K562 (cell line): ENCODE measurements around the gene ZNF428. TPM values are rescaled to one million over a fixed set of nuclear protein-coding genes. Genes with fewer than 3 reads are reported as not detected.
A peak's percentile ranks its signal among the peaks of the same experiment; 100 is the strongest.

ENCODE experiments used
- CREB1 ChIP-seq, 2 experiments: sonication (generic) in 1 of 2; formaldehyde crosslinking in 1 of 2; IDR thresholded peaks; 2 replicates each; pipeline versions ENCODE4 v1.6.1 to v1.8.0; 2012 to 2022; ENCODE audit warnings: inconsistent platforms in 1 of 2, mild to moderate bottlenecking in 1 of 2, missing genetic modification reagents in 1 of 2, moderate library complexity in 1 of 2
- FOS ChIP-seq: IDR thresholded peaks from 3 replicates; pipeline ENCODE4 v1.6.1; 2011; ENCODE audit not compliant: insufficient read length; ENCODE audit errors: extremely low read depth
- HDGF ChIP-seq: fragments of 450-650 bp; IDR thresholded peaks from 2 replicates; pipeline ENCODE4 v1.6.1; 2016
- MAZ ChIP-seq, 2 experiments: fragments of 450-650 bp in 1 of 2; sonication (generic) in 1 of 2; formaldehyde crosslinking; IDR thresholded peaks in 1 of 2; conservative IDR thresholded peaks in 1 of 2; 2 replicates each; pipeline versions ENCODE4 v1.4.0 to v1.5.0; 2020; ENCODE audit warnings: mild to moderate bottlenecking in 1 of 2, missing genetic modification reagents in 1 of 2
- MYC ChIP-seq, 2 experiments: fragments of 250-450 bp in 1 of 2; sonication (Bioruptor Pico) in 1 of 2; IDR thresholded peaks; 2 replicates each; pipeline versions ENCODE4 v1.5.1 to v1.6.1; 2012 to 2021; ENCODE audit warnings: low read depth in 2 of 2, borderline replicate concordance in 1 of 2, improper control_type of control experiment in 1 of 2, low read length in 1 of 2, mild to moderate bottlenecking in 1 of 2, moderate library complexity in 1 of 2
- TBP ChIP-seq: optimal IDR thresholded peaks from 2 replicates; pipeline ENCODE3; 2011; ENCODE audit warnings: low read depth, low read length, improper control_type of control experiment
- YY1 ChIP-seq, 3 experiments: IDR thresholded peaks; 2 replicates each; pipeline ENCODE4 v1.6.1; 2011; ENCODE audit warnings: low read length in 2 of 3, mild to moderate bottlenecking in 2 of 3, moderate library complexity in 2 of 3, borderline replicate concordance in 1 of 3, control low read depth in 1 of 3, low read depth in 1 of 3; ENCODE audit not compliant: insufficient read depth in 3 of 3, insufficient replicate concordance in 2 of 3, control insufficient read depth in 1 of 3, insufficient read length in 1 of 3; ENCODE audit errors: extremely low read depth in 1 of 3
- ZEB2 ChIP-seq: fragments of 450-650 bp; IDR thresholded peaks from 2 replicates; pipeline ENCODE4 v1.6.1; 2016
- ZFX ChIP-seq: sonication (generic); formaldehyde crosslinking; IDR thresholded peaks from 2 replicates; pipeline ENCODE4 v1.8.0; 2022; ENCODE audit warnings: mild to moderate bottlenecking, missing genetic modification reagents, moderate library complexity
- polyA plus RNA-seq, 8 experiments: library from polyadenylated mRNA; depleted of rRNA in 4 of 8; stranded (reverse) in 5 of 8; unstranded in 3 of 8; fragments of >200 nt; fragmentation: Nextera tagmentation in 2 of 8; fragmentation: Illumina TruSeq in 1 of 8; extraction: Ambion mirVana in 2 of 8; extraction: Trizol in 1 of 8; gene quantifications; 2 replicates each; pipeline versions ENCODE4 v1.2.1 to v1.2.3, GENCODE V29; 2011 to 2014; ENCODE audit warnings: inconsistent platforms in 1 of 8, missing spikeins in 1 of 8
- total RNA-seq, 7 experiments: library from RNA; depleted of rRNA in 6 of 7; stranded (reverse); fragments of >200 nt in 6 of 7; fragmentation: Illumina TruSeq in 2 of 7; extraction: Trizol in 2 of 7; gene quantifications; 2 replicates each; pipeline versions ENCODE4 v1.2.1 to v1.2.3, GENCODE V29; 2011 to 2021; ENCODE audit warnings: low replicate concordance in 1 of 7
- TF ChIP-seq, protein P1 (sequence below): fragments of 200-400 bp; formaldehyde crosslinking; IDR thresholded peaks from 2 replicates; pipeline ENCODE4 v1.6.1; 2017; ENCODE audit warnings: mild to moderate bottlenecking, low read depth, low read length, moderate library complexity
- TF ChIP-seq, protein P2 (sequence below), 2 experiments: fragments of 450-650 bp; conservative IDR thresholded peaks; 2 replicates each; pipeline ENCODE4 v1.6.1; 2017; ENCODE audit warnings: mild to moderate bottlenecking in 2 of 2, moderate library complexity in 2 of 2
- TF ChIP-seq, protein P3 (sequence below): fragments of 250-450 bp; sonication (Bioruptor Pico); IDR thresholded peaks from 2 replicates; pipeline ENCODE4 v1.8.0; 2022; ENCODE audit warnings: moderate library complexity, mild to moderate bottlenecking, inconsistent platforms
- TF ChIP-seq, protein P4 (sequence below): IDR thresholded peaks from 2 replicates; pipeline ENCODE4 v1.6.1; 2014; ENCODE audit warnings: antibody characterized with exemption
- TF ChIP-seq, protein P5 (sequence below): sonication (generic); formaldehyde crosslinking; IDR thresholded peaks from 2 replicates; pipeline ENCODE4 v1.8.0; 2022; ENCODE audit warnings: missing genetic modification reagents, mild to moderate bottlenecking, moderate library complexity, borderline replicate concordance
- TF ChIP-seq, protein P6 (sequence below): fragments of 200-800 bp; sonication (Bioruptor generic); IDR thresholded peaks from 2 replicates; pipeline ENCODE4 v1.6.1; 2017; ENCODE audit warnings: missing genetic modification characterization, missing compliant biosample characterization

ZNF428 gene
- total and polyA plus RNA-seq, 9 of the 15 experiments (the other 6 are each of a cell fraction or from before 2014, with no cell fraction given), result 0.15 to 85.7 (median 15.9) TPM

DNA sequence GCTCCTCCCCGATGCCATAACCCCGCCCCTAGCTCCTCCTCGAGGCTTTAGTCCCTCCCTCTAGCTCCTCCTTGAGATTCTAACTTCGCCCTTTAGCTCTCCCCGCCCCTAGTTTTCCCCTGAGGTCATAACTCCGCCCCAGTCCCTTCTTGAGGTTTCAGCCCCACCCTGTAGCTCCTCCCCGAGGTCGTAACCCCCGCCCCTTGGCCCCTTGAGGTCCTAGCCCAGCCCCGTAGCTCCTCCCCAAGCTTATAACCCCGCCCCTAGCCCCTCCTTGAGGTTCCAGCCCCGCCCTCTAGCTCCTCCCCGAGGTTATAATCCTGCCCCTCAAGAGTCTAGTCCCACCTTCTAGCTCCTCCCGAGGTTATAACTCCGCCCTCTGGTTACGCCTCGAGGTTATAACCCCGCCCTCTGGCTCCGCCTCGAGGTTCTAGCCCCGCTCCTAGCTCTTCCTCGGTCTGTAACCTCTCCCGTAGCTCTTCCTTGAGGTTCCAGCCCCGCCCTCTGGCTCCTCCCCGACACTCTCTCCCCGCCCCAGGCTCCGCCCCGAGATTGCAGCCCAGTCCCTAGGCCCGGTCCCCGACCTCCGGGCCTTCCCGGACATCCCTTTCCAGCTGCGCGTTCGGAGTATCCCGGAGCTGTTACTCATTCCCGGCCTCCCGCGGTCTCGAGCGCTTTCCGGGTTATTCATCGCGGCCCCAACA is 49.1 kb upstream of the ZNF428 start (continued):
- TF ChIP-seq, protein P1, sequence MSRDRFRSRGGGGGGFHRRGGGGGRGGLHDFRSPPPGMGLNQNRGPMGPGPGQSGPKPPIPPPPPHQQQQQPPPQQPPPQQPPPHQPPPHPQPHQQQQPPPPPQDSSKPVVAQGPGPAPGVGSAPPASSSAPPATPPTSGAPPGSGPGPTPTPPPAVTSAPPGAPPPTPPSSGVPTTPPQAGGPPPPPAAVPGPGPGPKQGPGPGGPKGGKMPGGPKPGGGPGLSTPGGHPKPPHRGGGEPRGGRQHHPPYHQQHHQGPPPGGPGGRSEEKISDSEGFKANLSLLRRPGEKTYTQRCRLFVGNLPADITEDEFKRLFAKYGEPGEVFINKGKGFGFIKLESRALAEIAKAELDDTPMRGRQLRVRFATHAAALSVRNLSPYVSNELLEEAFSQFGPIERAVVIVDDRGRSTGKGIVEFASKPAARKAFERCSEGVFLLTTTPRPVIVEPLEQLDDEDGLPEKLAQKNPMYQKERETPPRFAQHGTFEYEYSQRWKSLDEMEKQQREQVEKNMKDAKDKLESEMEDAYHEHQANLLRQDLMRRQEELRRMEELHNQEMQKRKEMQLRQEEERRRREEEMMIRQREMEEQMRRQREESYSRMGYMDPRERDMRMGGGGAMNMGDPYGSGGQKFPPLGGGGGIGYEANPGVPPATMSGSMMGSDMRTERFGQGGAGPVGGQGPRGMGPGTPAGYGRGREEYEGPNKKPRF, result no peak
- TF ChIP-seq, protein P2, sequence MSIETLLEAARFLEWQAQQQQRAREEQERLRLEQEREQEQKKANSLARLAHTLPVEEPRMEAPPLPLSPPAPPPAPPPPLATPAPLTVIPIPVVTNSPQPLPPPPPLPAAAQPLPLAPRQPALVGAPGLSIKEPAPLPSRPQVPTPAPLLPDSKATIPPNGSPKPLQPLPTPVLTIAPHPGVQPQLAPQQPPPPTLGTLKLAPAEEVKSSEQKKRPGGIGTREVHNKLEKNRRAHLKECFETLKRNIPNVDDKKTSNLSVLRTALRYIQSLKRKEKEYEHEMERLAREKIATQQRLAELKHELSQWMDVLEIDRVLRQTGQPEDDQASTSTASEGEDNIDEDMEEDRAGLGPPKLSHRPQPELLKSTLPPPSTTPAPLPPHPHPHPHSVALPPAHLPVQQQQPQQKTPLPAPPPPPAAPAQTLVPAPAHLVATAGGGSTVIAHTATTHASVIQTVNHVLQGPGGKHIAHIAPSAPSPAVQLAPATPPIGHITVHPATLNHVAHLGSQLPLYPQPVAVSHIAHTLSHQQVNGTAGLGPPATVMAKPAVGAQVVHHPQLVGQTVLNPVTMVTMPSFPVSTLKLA (conservative IDR thresholded peaks at IDR 0.05), result no peak
- no peak; a peak in 1 of 4 replicates for TF ChIP-seq MAZ (CRISPR knock-in tag; conservative IDR thresholded peaks at IDR 0.05 in 1 of 2, IDR thresholded peaks at IDR 0.05 in 1 of 2)
- TF ChIP-seq, protein P3, sequence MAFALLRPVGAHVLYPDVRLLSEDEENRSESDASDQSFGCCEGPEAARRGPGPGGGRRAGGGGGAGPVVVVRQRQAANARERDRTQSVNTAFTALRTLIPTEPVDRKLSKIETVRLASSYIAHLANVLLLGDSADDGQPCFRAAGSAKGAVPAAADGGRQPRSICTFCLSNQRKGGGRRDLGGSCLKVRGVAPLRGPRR, result no peak
- peak; percentile 51 for TF ChIP-seq TBP
- TF ChIP-seq MYC (IDR thresholded peaks at IDR 0.05; ENCODE audit: low read depth, low read length), result peak; percentile 38; the same call in 1 of the 2 replicates
- no peak for TF ChIP-seq MYC (CRISPR knock-in tag; IDR thresholded peaks at IDR 0.05; ENCODE audit: borderline replicate concordance, low read depth)
- peak; percentile 95; the same call in 1 of the 2 replicates for TF ChIP-seq ZFX (CRISPR knock-in tag)
- TF ChIP-seq, protein P4, sequence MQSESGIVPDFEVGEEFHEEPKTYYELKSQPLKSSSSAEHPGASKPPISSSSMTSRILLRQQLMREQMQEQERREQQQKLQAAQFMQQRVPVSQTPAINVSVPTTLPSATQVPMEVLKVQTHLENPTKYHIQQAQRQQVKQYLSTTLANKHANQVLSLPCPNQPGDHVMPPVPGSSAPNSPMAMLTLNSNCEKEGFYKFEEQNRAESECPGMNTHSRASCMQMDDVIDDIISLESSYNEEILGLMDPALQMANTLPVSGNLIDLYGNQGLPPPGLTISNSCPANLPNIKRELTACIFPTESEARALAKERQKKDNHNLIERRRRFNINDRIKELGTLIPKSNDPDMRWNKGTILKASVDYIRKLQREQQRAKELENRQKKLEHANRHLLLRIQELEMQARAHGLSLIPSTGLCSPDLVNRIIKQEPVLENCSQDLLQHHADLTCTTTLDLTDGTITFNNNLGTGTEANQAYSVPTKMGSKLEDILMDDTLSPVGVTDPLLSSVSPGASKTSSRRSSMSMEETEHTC, result no peak
- no peak for TF ChIP-seq ZEB2
- TF ChIP-seq YY1 (IDR thresholded peaks at IDR 0.05; ENCODE audit: borderline replicate concordance in 1 of 3, control insufficient read depth in 1 of 3, extremely low read depth in 1 of 3, insufficient read depth in 3 of 3, insufficient read length in 1 of 3, insufficient replicate concordance in 2 of 3, low read depth in 1 of 3, low read length in 2 of 3), result peak in 1 of 3 experiments; percentile 3
- 0 out of 2 replicates have a peak, but pooled peaks have one; percentile 57 for TF ChIP-seq HDGF
- TF ChIP-seq CREB1 (IDR thresholded peaks at IDR 0.05), result 0 out of 2 replicates have a peak, but pooled peaks have one; percentile 9
- TF ChIP-seq CREB1 (CRISPR knock-in tag; IDR thresholded peaks at IDR 0.05), result no peak
- TF ChIP-seq, protein P5, sequence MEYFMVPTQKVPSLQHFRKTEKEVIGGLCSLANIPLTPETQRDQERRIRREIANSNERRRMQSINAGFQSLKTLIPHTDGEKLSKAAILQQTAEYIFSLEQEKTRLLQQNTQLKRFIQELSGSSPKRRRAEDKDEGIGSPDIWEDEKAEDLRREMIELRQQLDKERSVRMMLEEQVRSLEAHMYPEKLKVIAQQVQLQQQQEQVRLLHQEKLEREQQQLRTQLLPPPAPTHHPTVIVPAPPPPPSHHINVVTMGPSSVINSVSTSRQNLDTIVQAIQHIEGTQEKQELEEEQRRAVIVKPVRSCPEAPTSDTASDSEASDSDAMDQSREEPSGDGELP (CRISPR knock-in tag), result peak; percentile 46; the same call in 1 of the 2 replicates
- TF ChIP-seq FOS, result no peak
- TF ChIP-seq, protein P6, sequence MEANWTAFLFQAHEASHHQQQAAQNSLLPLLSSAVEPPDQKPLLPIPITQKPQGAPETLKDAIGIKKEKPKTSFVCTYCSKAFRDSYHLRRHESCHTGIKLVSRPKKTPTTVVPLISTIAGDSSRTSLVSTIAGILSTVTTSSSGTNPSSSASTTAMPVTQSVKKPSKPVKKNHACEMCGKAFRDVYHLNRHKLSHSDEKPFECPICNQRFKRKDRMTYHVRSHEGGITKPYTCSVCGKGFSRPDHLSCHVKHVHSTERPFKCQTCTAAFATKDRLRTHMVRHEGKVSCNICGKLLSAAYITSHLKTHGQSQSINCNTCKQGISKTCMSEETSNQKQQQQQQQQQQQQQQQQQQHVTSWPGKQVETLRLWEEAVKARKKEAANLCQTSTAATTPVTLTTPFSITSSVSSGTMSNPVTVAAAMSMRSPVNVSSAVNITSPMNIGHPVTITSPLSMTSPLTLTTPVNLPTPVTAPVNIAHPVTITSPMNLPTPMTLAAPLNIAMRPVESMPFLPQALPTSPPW (CRISPR knock-in tag), result peak; percentile 48; the same call in 1 of the 2 replicates
